Body of pancreas (tissue), 4 donors: ENCODE results near the gene RPTOR.

Source experiments
- CTCF ChIP-seq, 7 experiments: fragments of 450-650 bp in 4 of 7; fragments of 200-600 bp in 3 of 7; sonication (generic) in 3 of 7; IDR thresholded peaks; one replicate each; pipeline ENCODE4 v1.5.1; 2016 to 2019; ENCODE audit warnings: antibody characterized with exemption in 7 of 7
- POLR2A ChIP-seq, 3 donors: fragments of 450-650 bp; IDR thresholded peaks; one replicate each; pipeline ENCODE4 v1.6.1; 2016; ENCODE audit warnings: antibody characterized with exemption in 3 of 3, mild to moderate bottlenecking in 2 of 3

GRCh38 chr17:80624864-80625263, 80.2 kb downstream of the RPTOR start:
- TF ChIP-seq CTCF (IDR thresholded peaks at IDR 0.05) (no peak), POLR2A (IDR thresholded peaks at IDR 0.05) (no peak)
